ENCODE results near the gene EHD1. TPM values are rescaled to one million over a fixed set of nuclear protein-coding genes. Genes with fewer than 3 reads are reported as not detected.

Gene EHD1
- total and polyA plus RNA-seq, 2 of the 8 experiments (the other 6 are each of a cell fraction or from before 2014, with no cell fraction given) = 31.5 to 42.9 TPM

DNA sequence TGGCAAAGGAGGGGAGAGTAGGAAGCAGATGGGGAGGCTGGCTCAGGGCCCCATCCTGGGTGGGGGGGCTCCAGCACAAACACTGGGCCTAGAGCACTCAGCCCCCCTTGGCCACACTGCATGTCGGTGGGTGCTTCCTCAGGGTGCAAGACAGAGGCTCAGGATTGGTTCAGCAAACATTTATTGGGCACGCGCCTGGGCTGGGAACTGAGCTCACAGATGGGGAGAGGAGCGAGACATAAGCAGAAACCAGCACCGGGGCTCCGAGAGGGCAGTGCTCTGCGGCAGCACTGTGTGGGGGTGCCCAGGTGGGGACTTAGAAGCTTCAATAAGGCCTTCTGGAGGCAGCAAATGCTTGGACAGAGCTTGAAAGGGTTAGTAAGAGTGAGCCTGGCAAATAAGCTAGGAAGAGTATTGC is 12.1 kb upstream of the EHD1 start:
- Histone ChIP-seq H3K4ac (replicated peaks; ENCODE audit: insufficient read length, low read depth, low read length) (no peak overlapping the region), H3K14ac (ENCODE audit: insufficient read length) (no peak overlapping the region), H3K27ac (ENCODE audit: low read depth, low read length) (no peak overlapping the region), H2BK5ac (ENCODE audit: low read depth, low read length) (peak overlapping the region; percentile 30; the same call in 1 of the 2 replicates), H3K9ac (replicated peaks in 1 of 4; ENCODE audit: extremely low read depth in 1 of 4, low read depth in 3 of 4, low read length in 3 of 4) (no peak overlapping the region), H3K56ac (replicated peaks; ENCODE audit: insufficient read length, low read depth, low read length) (no peak overlapping the region), H3K79me1 (ENCODE audit: low read depth, low read length) (no peaks in the 10 kb centered on the region), H3K4me3 (ENCODE audit: extremely low read depth in 1 of 4, insufficient read depth in 2 of 4, low read depth in 3 of 4, low read length in 4 of 4) (no peak overlapping the region), H3K4me2 (ENCODE audit: insufficient read depth in 1 of 2, low read depth in 2 of 2, low read length in 2 of 2) (no peak overlapping the region), H2AK5ac (ENCODE audit: low read depth, low read length) (no peak overlapping the region), H2AFZ (ENCODE audit: low read length) (no peak overlapping the region), H3K4me1 (replicated peaks in 1 of 4; ENCODE audit: control insufficient read depth in 3 of 4, insufficient read depth in 4 of 4, low read length in 3 of 4) (peaks cover 0 to 14% (median 8%) of the 10 kb centered on the region in 4 experiments; a peak in 6 of 7 replicates), H3K27me3 (replicated peaks in 1 of 4; ENCODE audit: control insufficient read depth in 3 of 4, extremely low read depth in 1 of 4, insufficient read depth in 3 of 4, low read length in 3 of 4) (no peaks in the 10 kb centered on the region), H3K36me3 (ENCODE audit: control insufficient read depth in 2 of 4, insufficient read depth in 4 of 4, low read length in 3 of 4) (peaks cover 0 to 6% (median 0%) of the 10 kb centered on the region in 4 experiments; a peak in 2 of 8 replicates), H2BK12ac (ENCODE audit: low read depth, low read length) (no peak overlapping the region), H2BK15ac (ENCODE audit: low read length) (peak overlapping the region; percentile 10; the same call in 1 of the 2 replicates), H3K23me2 (ENCODE audit: low read depth, low read length) (no peaks in the 10 kb centered on the region), H4K8ac (ENCODE audit: extremely low read depth, insufficient read depth, low read length) (no peak overlapping the region), H4K5ac (ENCODE audit: insufficient read length, low read depth, low read length) (no peak overlapping the region), H3K23ac (ENCODE audit: insufficient read length) (no peak overlapping the region), H4K91ac (replicated peaks; ENCODE audit: insufficient read length, low read length) (no peak overlapping the region), H2BK20ac (ENCODE audit: low read length) (no peak overlapping the region), H2BK120ac (replicated peaks; ENCODE audit: low read depth, low read length) (no peak overlapping the region), H4K20me1 (replicated peaks in 1 of 2; ENCODE audit: control insufficient read depth in 1 of 2, insufficient read depth in 2 of 2, low read length in 2 of 2) (no peaks in the 10 kb centered on the region), H3K18ac (ENCODE audit: extremely low read depth, low read length) (no peak overlapping the region), H3K9me3 (ENCODE audit: insufficient read depth in 2 of 2, low read depth in 1 of 2, low read length in 1 of 2) (no peaks in the 10 kb centered on the region), H3K79me2 (ENCODE audit: control insufficient read depth in 1 of 2, insufficient read depth in 2 of 2, low read length in 2 of 2) (no peaks in the 10 kb centered on the region)
- POLR2A ChIA-PET (ENCODE audit: partially characterized antibody) = interaction anchor here (0.6 to 24.6 kb wide), 3 partner anchors 14 to 33 kb away, joined by 3 to 408 read pairs (median 65); partner anchors contain the start of genes EHD1 and PPP2R5B
- TF ChIP-seq KDM1A (IDR thresholded peaks at IDR 0.05; ENCODE audit: borderline replicate concordance, low read length) (no peak), HDAC2 (IDR thresholded peaks at IDR 0.05; ENCODE audit: borderline replicate concordance in 1 of 2, low read depth in 2 of 2, low read length in 2 of 2) (no peak), CREB1 (IDR thresholded peaks at IDR 0.05) (no peak), TCF12 (IDR thresholded peaks at IDR 0.05; ENCODE audit: low read depth, low read length) (no peak)
- 86% methylated on average over 7 of the region's 7 CpGs; no CpG with 5 or more reads in 1 of the 2 experiments for WGBS, 2 experiments (ENCODE audit: extremely low coverage in 1 of 2, insufficient coverage in 1 of 2, insufficient read length in 1 of 2, insufficient replicate concordance in 2 of 2, low coverage in 1 of 2, low lambda C conversion rate in 2 of 2, missing lambda C conversion rate in 1 of 2)
- DNase-seq (ENCODE audit: low read depth in 1 of 2, low spot score in 2 of 2) (no peak), FAIRE-seq (no peak)
- CTCF ChIA-PET (ENCODE audit: partially characterized antibody) = interaction anchor here (1.2 to 32.2 kb wide), 7 partner anchors 10 to 230 kb away, joined by 3 to 1058 read pairs (median 4); partner anchors contain the start of genes CDC42BPG and EHD1
